ENCODE data around the gene ULK2. TPM values are rescaled to one million over a fixed set of nuclear protein-coding genes. Genes with fewer than 3 reads are reported as not detected.
"Not testable (repeated sequence)": the region's sequence is repeated elsewhere in the genome, so short reads cannot be mapped to it uniquely, and the experiment has no call there.

The ULK2 gene
- total RNA-seq, 1 donor from 2014 or later: 38.6 TPM

- H3K27ac ChIP-seq (ENCODE audit: low read depth, low read length): no peak overlapping the region
Measured at GRCh38 chr17:19897090-19897837, 29.5 kb upstream of the ULK2 start.

GRCh38 chr17:19896679-19897078 is 28.9 kb upstream of the ULK2 start:
- Histone ChIP-seq H3K4me3 (ENCODE audit: low read length in 3 of 3) (no peak overlapping the region), H3K9me3 (ENCODE audit: control insufficient read depth in 3 of 3, low read length in 3 of 3) (no peaks in the 10 kb centered on the region), H3K27me3 (ENCODE audit: control insufficient read depth in 3 of 3, insufficient read depth in 3 of 3, low read length in 3 of 3) (no peaks in the 10 kb centered on the region), H3K9ac (ENCODE audit: low read depth in 1 of 3, low read length in 3 of 3) (no peak overlapping the region), H3K36me3 (ENCODE audit: control insufficient read depth in 3 of 3, insufficient read depth in 3 of 3, low read length in 3 of 3) (peaks cover 0 to 6% (median 0%) of the 10 kb centered on the region in 3 donors), H3K4me1 (ENCODE audit: control insufficient read depth in 3 of 3, insufficient read depth in 3 of 3, low read length in 3 of 3) (peaks cover 0 to 4% (median 3%) of the 10 kb centered on the region in 3 donors), H3K27ac (ENCODE audit: low read depth, low read length) (no peak overlapping the region)

More at GRCh38 chr17:19897090-19897837, 29.5 kb upstream of the ULK2 start:
- Histone ChIP-seq H3K36me3 (ENCODE audit: control insufficient read depth in 3 of 3, insufficient read depth in 3 of 3, low read length in 3 of 3) (peaks cover 0 to 6% (median 0%) of the 10 kb centered on the region in 3 donors), H3K9me3 (ENCODE audit: control insufficient read depth in 3 of 3, low read length in 3 of 3) (no peaks in the 10 kb centered on the region), H3K4me3 (ENCODE audit: low read length in 3 of 3) (no peak overlapping the region), H3K4me1 (ENCODE audit: control insufficient read depth in 3 of 3, insufficient read depth in 3 of 3, low read length in 3 of 3) (peaks cover 0 to 4% (median 3%) of the 10 kb centered on the region in 3 donors), H3K9ac (ENCODE audit: low read depth in 1 of 3, low read length in 3 of 3) (no peak overlapping the region), H3K27me3 (ENCODE audit: control insufficient read depth in 3 of 3, insufficient read depth in 3 of 3, low read length in 3 of 3) (no peaks in the 10 kb centered on the region)

GRCh38 chr17:19890554-19890953 is 22.8 kb upstream of the ULK2 start:
- H3K9me3 ChIP-seq (ENCODE audit: control insufficient read depth in 3 of 3, low read length in 3 of 3); H3K36me3 ChIP-seq (ENCODE audit: control insufficient read depth in 3 of 3, insufficient read depth in 3 of 3, low read length in 3 of 3); H3K4me1 ChIP-seq (ENCODE audit: control insufficient read depth in 3 of 3, insufficient read depth in 3 of 3, low read length in 3 of 3); H3K9ac ChIP-seq (ENCODE audit: low read depth in 1 of 3, low read length in 3 of 3); H3K27me3 ChIP-seq (ENCODE audit: control insufficient read depth in 3 of 3, insufficient read depth in 3 of 3, low read length in 3 of 3); H3K27ac ChIP-seq (ENCODE audit: low read depth, low read length); H3K4me3 ChIP-seq (ENCODE audit: low read length in 3 of 3): not testable (repeated sequence)

- H3K9me3 ChIP-seq (ENCODE audit: control insufficient read depth in 3 of 3, low read length in 3 of 3); H3K36me3 ChIP-seq (ENCODE audit: control insufficient read depth in 3 of 3, insufficient read depth in 3 of 3, low read length in 3 of 3); H3K27ac ChIP-seq (ENCODE audit: low read depth, low read length); H3K27me3 ChIP-seq (ENCODE audit: control insufficient read depth in 3 of 3, insufficient read depth in 3 of 3, low read length in 3 of 3); H3K4me1 ChIP-seq (ENCODE audit: control insufficient read depth in 3 of 3, insufficient read depth in 3 of 3, low read length in 3 of 3); H3K9ac ChIP-seq (ENCODE audit: low read depth in 1 of 3, low read length in 3 of 3); H3K4me3 ChIP-seq (ENCODE audit: low read length in 3 of 3): not testable (repeated sequence)
Measured at GRCh38 chr17:19890001-19890400, 22.3 kb upstream of the ULK2 start.

GRCh38 chr17:19886116-19886515 is 18.4 kb upstream of the ULK2 start:
- Histone ChIP-seq H3K9ac (ENCODE audit: low read depth in 1 of 3, low read length in 3 of 3) (no peak overlapping the region), H3K4me3 (ENCODE audit: low read length in 3 of 3) (no peak overlapping the region), H3K27me3 (ENCODE audit: control insufficient read depth in 3 of 3, insufficient read depth in 3 of 3, low read length in 3 of 3) (no peaks in the 10 kb centered on the region), H3K36me3 (ENCODE audit: control insufficient read depth in 3 of 3, insufficient read depth in 3 of 3, low read length in 3 of 3) (no peaks in the 10 kb centered on the region), H3K27ac (ENCODE audit: low read depth, low read length) (no peak overlapping the region), H3K4me1 (ENCODE audit: control insufficient read depth in 3 of 3, insufficient read depth in 3 of 3, low read length in 3 of 3) (no peaks in the 10 kb centered on the region), H3K9me3 (ENCODE audit: control insufficient read depth in 3 of 3, low read length in 3 of 3) (no peaks in the 10 kb centered on the region)

- no peaks in the 10 kb centered on the region for H3K36me3 ChIP-seq (ENCODE audit: control insufficient read depth in 3 of 3, insufficient read depth in 3 of 3, low read length in 3 of 3)
- no peaks in the 10 kb centered on the region for H3K4me1 ChIP-seq (ENCODE audit: control insufficient read depth in 3 of 3, insufficient read depth in 3 of 3, low read length in 3 of 3)
- no peak overlapping the region for H3K9ac ChIP-seq (ENCODE audit: low read depth in 1 of 3, low read length in 3 of 3)
- H3K27ac ChIP-seq (ENCODE audit: low read depth, low read length): no peak overlapping the region
- H3K4me3 ChIP-seq (ENCODE audit: low read length in 3 of 3): no peak overlapping the region
- H3K9me3 ChIP-seq (ENCODE audit: control insufficient read depth in 3 of 3, low read length in 3 of 3): no peaks in the 10 kb centered on the region
- H3K27me3 ChIP-seq (ENCODE audit: control insufficient read depth in 3 of 3, insufficient read depth in 3 of 3, low read length in 3 of 3): no peaks in the 10 kb centered on the region
Measured at GRCh38 chr17:19883537-19884215, 15.9 kb upstream of the ULK2 start.

GRCh38 chr17:19880393-19880792 is 12.7 kb upstream of the ULK2 start:
- no peak overlapping the region for H3K9ac ChIP-seq (ENCODE audit: low read depth in 1 of 3, low read length in 3 of 3)

GRCh38 chr17:19877364-19877945 is 9.7 kb upstream of the ULK2 start:
- Histone ChIP-seq H3K9ac (ENCODE audit: low read depth in 1 of 3, low read length in 3 of 3) (no peak overlapping the region), H3K27ac (ENCODE audit: low read depth, low read length) (no peak overlapping the region), H3K36me3 (ENCODE audit: control insufficient read depth in 3 of 3, insufficient read depth in 3 of 3, low read length in 3 of 3) (no peaks in the 10 kb centered on the region), H3K27me3 (ENCODE audit: control insufficient read depth in 3 of 3, insufficient read depth in 3 of 3, low read length in 3 of 3) (no peaks in the 10 kb centered on the region), H3K4me1 (ENCODE audit: control insufficient read depth in 3 of 3, insufficient read depth in 3 of 3, low read length in 3 of 3) (no peaks in the 10 kb centered on the region), H3K9me3 (ENCODE audit: control insufficient read depth in 3 of 3, low read length in 3 of 3) (no peaks in the 10 kb centered on the region), H3K4me3 (ENCODE audit: low read length in 3 of 3) (no peak overlapping the region)

More at GRCh38 chr17:19880393-19880792, 12.7 kb upstream of the ULK2 start:
- Histone ChIP-seq H3K27me3 (ENCODE audit: control insufficient read depth in 3 of 3, insufficient read depth in 3 of 3, low read length in 3 of 3) (no peaks in the 10 kb centered on the region), H3K27ac (ENCODE audit: low read depth, low read length) (no peak overlapping the region), H3K36me3 (ENCODE audit: control insufficient read depth in 3 of 3, insufficient read depth in 3 of 3, low read length in 3 of 3) (no peaks in the 10 kb centered on the region), H3K4me1 (ENCODE audit: control insufficient read depth in 3 of 3, insufficient read depth in 3 of 3, low read length in 3 of 3) (no peaks in the 10 kb centered on the region), H3K9me3 (ENCODE audit: control insufficient read depth in 3 of 3, low read length in 3 of 3) (no peaks in the 10 kb centered on the region), H3K4me3 (ENCODE audit: low read length in 3 of 3) (no peak overlapping the region)

- H3K9me3 ChIP-seq (ENCODE audit: control insufficient read depth in 3 of 3, low read length in 3 of 3): no peaks in the 10 kb centered on the region
- H3K4me3 ChIP-seq (ENCODE audit: low read length in 3 of 3): peak overlapping the region in 1 of 3 donors; percentile 6
- H3K27me3 ChIP-seq (ENCODE audit: control insufficient read depth in 3 of 3, insufficient read depth in 3 of 3, low read length in 3 of 3): no peaks in the 10 kb centered on the region
- no peak overlapping the region for H3K27ac ChIP-seq (ENCODE audit: low read depth, low read length)
- no peaks in the 10 kb centered on the region for H3K36me3 ChIP-seq (ENCODE audit: control insufficient read depth in 3 of 3, insufficient read depth in 3 of 3, low read length in 3 of 3)
- H3K9ac ChIP-seq (ENCODE audit: low read depth in 1 of 3, low read length in 3 of 3): no peak overlapping the region
- H3K4me1 ChIP-seq (ENCODE audit: control insufficient read depth in 3 of 3, insufficient read depth in 3 of 3, low read length in 3 of 3): no peaks in the 10 kb centered on the region
Measured at GRCh38 chr17:19876529-19877161, 8.9 kb upstream of the ULK2 start.

GRCh38 chr17:19874256-19874655 is 6.5 kb upstream of the ULK2 start:
- H3K36me3 ChIP-seq (ENCODE audit: control insufficient read depth in 3 of 3, insufficient read depth in 3 of 3, low read length in 3 of 3): no peaks in the 10 kb centered on the region
- H3K27ac ChIP-seq (ENCODE audit: low read depth, low read length): no peak overlapping the region
- H3K9me3 ChIP-seq (ENCODE audit: control insufficient read depth in 3 of 3, low read length in 3 of 3): no peaks in the 10 kb centered on the region
- H3K9ac ChIP-seq (ENCODE audit: low read depth in 1 of 3, low read length in 3 of 3): no peak overlapping the region
- no peaks in the 10 kb centered on the region for H3K27me3 ChIP-seq (ENCODE audit: control insufficient read depth in 3 of 3, insufficient read depth in 3 of 3, low read length in 3 of 3)
- no peaks in the 10 kb centered on the region for H3K4me1 ChIP-seq (ENCODE audit: control insufficient read depth in 3 of 3, insufficient read depth in 3 of 3, low read length in 3 of 3)
- no peak overlapping the region for H3K4me3 ChIP-seq (ENCODE audit: low read length in 3 of 3)
